ENCODE data around the gene CDX1. TPM values are rescaled to one million over a fixed set of nuclear protein-coding genes. Genes with fewer than 3 reads are reported as not detected.

Gene CDX1
- total RNA-seq, 4 donors from 2014 or later = not detected

DNA sequence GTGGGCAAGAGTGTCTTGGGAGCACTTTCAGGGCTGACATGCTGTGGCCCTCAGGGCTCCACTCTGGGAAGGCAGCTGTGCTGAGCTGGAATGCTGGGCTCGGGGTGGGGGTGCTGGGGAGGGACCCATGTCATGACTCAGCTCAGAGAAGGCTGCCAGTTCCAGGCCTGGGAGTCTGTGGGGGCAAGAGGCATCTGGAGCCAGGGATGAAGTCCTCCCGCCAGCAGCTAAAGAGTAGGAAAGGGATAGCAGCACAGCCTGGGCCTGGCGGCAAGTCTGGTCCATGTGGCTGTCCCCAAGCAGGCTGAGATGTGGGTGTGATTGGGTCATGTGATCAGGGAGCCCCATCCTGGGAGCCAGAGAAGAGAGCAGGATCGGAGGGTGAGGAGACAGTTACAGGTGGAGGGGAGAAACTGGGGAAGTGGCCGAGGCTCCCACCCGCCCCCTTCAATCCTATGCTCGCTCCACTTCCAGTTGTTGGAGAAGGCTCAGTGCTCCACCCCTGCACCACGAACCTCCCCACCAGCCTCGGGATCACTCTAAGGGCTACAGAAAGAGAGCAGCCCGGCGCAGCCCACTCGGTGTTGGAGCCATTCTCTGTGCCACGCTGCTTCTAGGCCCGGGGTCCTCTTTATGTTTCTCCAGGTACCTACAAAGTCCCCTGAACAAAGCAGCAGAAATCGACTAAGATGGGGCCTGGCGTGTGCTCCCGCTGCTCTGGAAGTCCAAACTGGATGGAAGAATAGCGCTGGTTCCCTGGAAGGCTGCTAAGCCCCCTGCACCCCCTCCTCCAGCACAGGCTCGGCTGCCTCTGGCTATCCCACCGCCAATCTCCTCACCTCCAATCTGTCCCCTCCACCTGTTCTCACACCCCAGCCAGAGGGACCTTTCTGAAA lies 23.0 kb upstream of the CDX1 start:
- no peak for TF ChIP-seq CTCF (IDR thresholded peaks at IDR 0.05; ENCODE audit: low read depth)

DNA sequence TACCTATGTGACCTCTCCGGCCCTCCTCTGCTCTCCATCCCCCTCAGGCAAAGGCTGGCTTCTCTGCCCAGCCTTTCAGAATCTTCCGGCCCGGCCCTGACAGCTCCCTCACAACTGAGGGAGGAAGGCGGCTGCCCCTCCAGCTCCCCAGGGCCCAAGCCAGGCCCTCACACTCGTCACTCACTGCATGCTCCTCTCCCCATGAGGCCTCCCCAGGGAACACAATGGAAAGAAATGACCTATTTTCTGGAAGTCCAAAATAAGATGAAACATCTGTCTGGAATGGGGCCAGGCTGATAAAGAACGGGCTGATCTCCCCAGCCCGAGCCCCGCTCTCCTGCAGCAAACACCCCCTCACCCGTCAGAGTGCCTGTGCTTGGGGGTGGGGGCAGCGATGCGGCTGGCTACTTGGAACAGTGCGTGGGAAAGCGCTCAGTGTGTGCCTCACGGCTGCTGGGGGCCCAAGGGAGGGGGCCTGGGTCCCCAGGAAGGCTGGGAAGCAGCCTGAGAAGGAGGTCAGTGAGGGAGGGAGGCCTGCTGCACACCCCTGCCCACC lies 22.3 kb upstream of the CDX1 start:
- no peak for TF ChIP-seq CTCF (IDR thresholded peaks at IDR 0.05; ENCODE audit: low read depth)

- no peak for TF ChIP-seq CTCF (IDR thresholded peaks at IDR 0.05; ENCODE audit: low read depth)
These were observed 21.7 kb upstream of the CDX1 start for GRCh38 chr5:150144879-150145278.

- no peak for TF ChIP-seq CTCF (IDR thresholded peaks at IDR 0.05; ENCODE audit: low read depth)
These were observed 20.3 kb upstream of the CDX1 start for GRCh38 chr5:150146235-150146634.

- no peak for TF ChIP-seq CTCF (IDR thresholded peaks at IDR 0.05; ENCODE audit: low read depth)
These were observed 19.5 kb upstream of the CDX1 start for GRCh38 chr5:150146862-150147601.

DNA sequence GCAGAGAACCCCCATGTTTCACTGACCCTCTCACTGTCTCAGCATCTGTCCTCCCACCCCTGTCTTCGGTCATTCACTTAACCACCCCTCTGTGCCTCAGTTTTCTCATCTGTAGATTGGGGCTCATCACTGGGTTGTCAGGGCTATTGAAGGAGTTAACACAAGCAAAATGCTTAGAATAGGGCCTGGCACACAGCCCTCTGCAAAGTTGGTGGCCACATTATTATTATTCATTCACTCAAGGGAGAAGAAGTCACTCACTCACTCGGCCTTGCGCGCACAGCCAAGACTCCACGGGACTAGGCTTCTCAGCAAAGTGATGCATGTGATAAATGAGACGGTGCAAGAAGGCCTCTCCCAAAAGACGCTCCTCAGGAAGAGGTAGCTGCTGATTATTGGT lies 18.9 kb upstream of the CDX1 start:
- TF ChIP-seq CTCF (IDR thresholded peaks at IDR 0.05; ENCODE audit: low read depth) = no peak
